ENCODE measurements around the gene SMPD3. TPM values are rescaled to one million over a fixed set of nuclear protein-coding genes. Genes with fewer than 3 reads are reported as not detected.

SMPD3 gene
- total RNA-seq, 4 donors from 2014 or later, result under 0.01 to 2.6 (median 0.75) TPM

- Histone ChIP-seq H3K9me3 (no peaks in the 10 kb centered on the region), H3K4me3 (no peak overlapping the region), H3K27me3 (no peaks in the 10 kb centered on the region), H3K4me1 (no peaks in the 10 kb centered on the region), H3K27ac (no peak overlapping the region), H3K36me3 (no peaks in the 10 kb centered on the region)
- no peak for DNase-seq
- intact Hi-C loops (cut with DNase I; ENCODE audit: low total_unique reads), result no loop called here
- TF ChIP-seq POLR2A (IDR thresholded peaks at IDR 0.05), result no peak
- TF ChIP-seq, protein P1, sequence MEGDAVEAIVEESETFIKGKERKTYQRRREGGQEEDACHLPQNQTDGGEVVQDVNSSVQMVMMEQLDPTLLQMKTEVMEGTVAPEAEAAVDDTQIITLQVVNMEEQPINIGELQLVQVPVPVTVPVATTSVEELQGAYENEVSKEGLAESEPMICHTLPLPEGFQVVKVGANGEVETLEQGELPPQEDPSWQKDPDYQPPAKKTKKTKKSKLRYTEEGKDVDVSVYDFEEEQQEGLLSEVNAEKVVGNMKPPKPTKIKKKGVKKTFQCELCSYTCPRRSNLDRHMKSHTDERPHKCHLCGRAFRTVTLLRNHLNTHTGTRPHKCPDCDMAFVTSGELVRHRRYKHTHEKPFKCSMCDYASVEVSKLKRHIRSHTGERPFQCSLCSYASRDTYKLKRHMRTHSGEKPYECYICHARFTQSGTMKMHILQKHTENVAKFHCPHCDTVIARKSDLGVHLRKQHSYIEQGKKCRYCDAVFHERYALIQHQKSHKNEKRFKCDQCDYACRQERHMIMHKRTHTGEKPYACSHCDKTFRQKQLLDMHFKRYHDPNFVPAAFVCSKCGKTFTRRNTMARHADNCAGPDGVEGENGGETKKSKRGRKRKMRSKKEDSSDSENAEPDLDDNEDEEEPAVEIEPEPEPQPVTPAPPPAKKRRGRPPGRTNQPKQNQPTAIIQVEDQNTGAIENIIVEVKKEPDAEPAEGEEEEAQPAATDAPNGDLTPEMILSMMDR (IDR thresholded peaks at IDR 0.05), result no peak
Measured at GRCh38 chr16:68377667-68378393, 70.5 kb downstream of the SMPD3 start.

GRCh38 chr16:68377221-68377620 is 71.1 kb downstream of the SMPD3 start:
- Histone ChIP-seq H3K36me3 (no peaks in the 10 kb centered on the region), H3K27ac (no peak overlapping the region)
- TF ChIP-seq, protein P1 (IDR thresholded peaks at IDR 0.05), result no peak
- no peak for TF ChIP-seq POLR2A (IDR thresholded peaks at IDR 0.05)

DNA sequence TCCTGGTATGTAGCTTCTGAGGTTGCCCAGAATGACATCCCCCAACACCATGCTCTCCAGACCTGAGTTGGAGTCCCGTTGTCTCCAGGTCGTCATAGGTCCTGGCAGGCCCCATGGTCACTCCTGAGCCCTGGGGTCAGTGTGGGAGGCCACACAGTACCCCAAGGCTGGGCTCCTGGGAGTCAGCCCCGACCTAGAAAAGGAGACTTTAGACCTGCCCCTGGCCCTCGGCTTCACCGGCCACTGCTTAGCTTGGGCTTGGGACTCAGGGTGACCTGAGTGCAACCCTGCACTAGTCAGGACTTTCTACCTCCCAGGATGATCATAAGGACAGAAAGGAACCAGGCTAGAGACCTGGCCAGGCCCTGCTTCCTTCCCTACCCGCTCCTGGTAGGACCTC is 71.7 kb downstream of the SMPD3 start:
- DNase-seq, result no peak
- Histone ChIP-seq H3K27ac (no peak overlapping the region), H3K4me3 (no peak overlapping the region), H3K4me1 (no peaks in the 10 kb centered on the region), H3K36me3 (no peaks in the 10 kb centered on the region), H3K9me3 (no peaks in the 10 kb centered on the region), H3K27me3 (no peaks in the 10 kb centered on the region)
- intact Hi-C loops (cut with DNase I; ENCODE audit: low total_unique reads), result no loop called here
- TF ChIP-seq, protein P1 (IDR thresholded peaks at IDR 0.05), result no peak
- TF ChIP-seq POLR2A (IDR thresholded peaks at IDR 0.05), result no peak

More at GRCh38 chr16:68377221-68377620, 71.1 kb downstream of the SMPD3 start:
- no peak for DNase-seq
- H3K27me3 ChIP-seq, result no peaks in the 10 kb centered on the region
- H3K9me3 ChIP-seq, result no peaks in the 10 kb centered on the region
- intact Hi-C loops (cut with DNase I; ENCODE audit: low total_unique reads), result no loop called here
- no peak overlapping the region for H3K4me3 ChIP-seq
- no peaks in the 10 kb centered on the region for H3K4me1 ChIP-seq

GRCh38 chr16:68375801-68376536 is 72.3 kb downstream of the SMPD3 start:
- DNase-seq, result no peak

More at GRCh38 chr16:68375801-68376536, 72.3 kb downstream of the SMPD3 start:
- no peak overlapping the region for H3K27ac ChIP-seq
- H3K36me3 ChIP-seq, result no peaks in the 10 kb centered on the region
- no peak overlapping the region for H3K4me3 ChIP-seq
- H3K27me3 ChIP-seq, result no peaks in the 10 kb centered on the region
- H3K9me3 ChIP-seq, result no peaks in the 10 kb centered on the region
- intact Hi-C loops (cut with DNase I; ENCODE audit: low total_unique reads), result no loop called here
- no peaks in the 10 kb centered on the region for H3K4me1 ChIP-seq
- TF ChIP-seq POLR2A (IDR thresholded peaks at IDR 0.05), result no peak
- TF ChIP-seq, protein P1 (IDR thresholded peaks at IDR 0.05), result no peak

Measured in uterus (tissue), 4 donors.